ENCODE results near the gene ARRDC1.

The ARRDC1 gene

DNA sequence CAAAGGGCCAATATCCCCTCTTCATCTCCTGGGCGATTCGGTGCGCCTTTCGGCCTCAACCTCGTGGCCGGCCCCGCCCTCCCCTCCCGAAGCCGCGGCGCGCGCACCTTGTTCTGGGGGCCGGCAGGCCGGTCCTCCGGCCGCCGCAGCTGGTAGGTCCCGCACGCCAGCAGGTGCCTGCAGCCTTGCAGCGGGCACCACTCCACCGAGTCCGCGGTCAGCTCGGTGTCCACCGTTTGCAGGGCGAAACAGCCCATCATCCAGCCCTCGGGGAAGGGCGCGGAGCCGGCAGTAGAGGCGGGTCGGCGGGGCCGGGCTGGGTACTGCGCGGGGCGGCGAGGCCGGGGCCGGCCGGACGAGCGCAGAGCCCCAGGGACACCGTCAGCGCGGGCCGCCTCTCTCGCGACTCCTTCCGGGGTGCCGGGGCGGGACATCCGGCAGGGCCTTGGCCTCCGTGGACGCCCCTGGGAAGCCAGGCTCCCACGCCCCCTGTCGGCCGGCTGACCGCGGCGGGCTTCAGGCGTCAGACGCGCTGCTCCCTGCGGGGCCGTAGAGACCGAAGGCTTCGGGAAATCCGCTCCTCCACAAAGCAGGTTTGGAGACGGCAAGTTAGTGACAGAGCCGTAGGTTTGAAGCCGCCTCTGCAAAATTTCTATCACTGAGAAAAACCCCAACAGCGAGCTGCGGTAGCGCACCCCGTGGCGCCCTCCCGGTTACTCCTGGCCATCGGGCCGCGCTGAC, 26.8 kb upstream of the ARRDC1 start, which contains the start of gene DPH7:
DPH7 (minus strand) TSS at position 408 of the 741 bp plus-strand sequence; CDS start at position 260, 148 bp downstream.
- Mint-ChIP-seq H3K27me3 (ENCODE audit: low read depth) (no peaks in the 10 kb centered on the region), H3K4me3 (peak within 1 kb of the TSS; percentile 83 to 91 (median 87)), H3K27ac (peak within 1 kb of the TSS in 2 of 3 experiments; percentile 78 to 84), H3K9me3 (no peaks in the 10 kb centered on the region), H3K36me3 (ENCODE audit: low read depth) (peaks cover 37% of the 10 kb centered on the region), H3K4me1 (peaks cover 18% of the 10 kb centered on the region)
- TF ChIP-seq, protein P1, sequence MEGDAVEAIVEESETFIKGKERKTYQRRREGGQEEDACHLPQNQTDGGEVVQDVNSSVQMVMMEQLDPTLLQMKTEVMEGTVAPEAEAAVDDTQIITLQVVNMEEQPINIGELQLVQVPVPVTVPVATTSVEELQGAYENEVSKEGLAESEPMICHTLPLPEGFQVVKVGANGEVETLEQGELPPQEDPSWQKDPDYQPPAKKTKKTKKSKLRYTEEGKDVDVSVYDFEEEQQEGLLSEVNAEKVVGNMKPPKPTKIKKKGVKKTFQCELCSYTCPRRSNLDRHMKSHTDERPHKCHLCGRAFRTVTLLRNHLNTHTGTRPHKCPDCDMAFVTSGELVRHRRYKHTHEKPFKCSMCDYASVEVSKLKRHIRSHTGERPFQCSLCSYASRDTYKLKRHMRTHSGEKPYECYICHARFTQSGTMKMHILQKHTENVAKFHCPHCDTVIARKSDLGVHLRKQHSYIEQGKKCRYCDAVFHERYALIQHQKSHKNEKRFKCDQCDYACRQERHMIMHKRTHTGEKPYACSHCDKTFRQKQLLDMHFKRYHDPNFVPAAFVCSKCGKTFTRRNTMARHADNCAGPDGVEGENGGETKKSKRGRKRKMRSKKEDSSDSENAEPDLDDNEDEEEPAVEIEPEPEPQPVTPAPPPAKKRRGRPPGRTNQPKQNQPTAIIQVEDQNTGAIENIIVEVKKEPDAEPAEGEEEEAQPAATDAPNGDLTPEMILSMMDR (IDR thresholded peaks at IDR 0.05; ENCODE audit: unreplicated experiment in 3 of 3): peak; percentile 94 to 98 (median 97)

DNA sequence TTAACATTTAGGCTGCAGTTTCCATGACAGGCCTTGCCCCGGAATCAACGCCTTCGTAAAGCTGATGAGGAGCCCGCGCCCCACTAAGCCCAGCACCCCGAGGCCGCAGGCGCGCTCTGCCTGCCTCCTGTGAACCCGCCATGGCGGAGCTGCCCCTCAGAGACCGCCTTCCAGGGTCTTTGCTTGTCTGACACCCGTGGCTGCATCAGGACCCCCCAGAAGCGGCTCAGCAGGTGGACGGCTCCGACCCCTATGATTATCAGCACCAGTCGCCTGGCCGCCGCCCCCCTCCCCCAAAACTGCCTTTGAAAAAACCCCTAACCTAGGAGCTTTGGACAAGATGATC, 26.3 kb upstream of the ARRDC1 start:
- H3K4me3 Mint-ChIP-seq: peak overlapping the region; percentile 83 to 91 (median 87)
- H3K27ac Mint-ChIP-seq: peak overlapping the region in 2 of 3 experiments; percentile 57 to 78

DNA sequence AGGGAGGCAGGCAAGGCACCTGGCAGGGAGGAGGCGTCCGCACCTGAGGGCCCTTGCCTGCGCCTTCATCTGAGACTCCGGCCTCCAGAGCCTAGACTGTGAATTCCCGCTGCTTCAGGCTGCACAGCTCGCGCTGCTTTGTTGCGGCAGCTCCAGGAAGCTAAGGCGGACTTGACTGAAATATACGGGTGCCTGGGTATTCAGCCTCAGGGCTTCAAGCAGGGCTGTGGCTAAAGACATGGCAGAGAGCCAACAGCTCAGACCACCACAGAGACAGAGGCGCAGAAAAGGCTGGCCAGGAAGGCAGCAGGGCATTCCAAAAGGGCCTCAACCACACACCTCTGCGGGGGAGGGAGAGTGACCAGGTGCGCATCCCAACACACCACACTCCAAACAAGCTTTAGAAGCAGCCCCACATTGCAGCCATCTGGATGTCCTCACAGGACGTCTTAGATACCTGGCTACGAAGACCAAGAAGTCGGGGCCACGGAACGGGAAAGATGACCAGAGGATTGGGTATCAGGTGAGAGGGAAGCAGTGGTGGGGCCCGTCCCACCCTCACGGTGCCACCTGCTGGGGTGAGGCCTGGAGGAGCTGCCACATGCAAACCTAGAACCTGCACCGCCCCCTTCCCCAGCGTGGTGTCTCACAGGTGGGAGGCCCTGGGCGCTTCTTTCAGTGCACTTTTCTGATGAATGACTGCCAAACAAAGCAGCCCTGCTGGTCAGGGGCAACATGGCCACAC, 25.1 kb upstream of the ARRDC1 start:
- Mint-ChIP-seq H3K4me3 (peak overlapping the region; percentile 9 to 49 (median 47)), H3K27me3 (ENCODE audit: low read depth) (no peaks in the 10 kb centered on the region), H3K27ac (peak overlapping the region in 1 of 3 experiments; percentile 15), H3K36me3 (ENCODE audit: low read depth) (peaks cover 29% of the 10 kb centered on the region), H3K9me3 (no peaks in the 10 kb centered on the region), H3K4me1 (peaks cover 18% of the 10 kb centered on the region)
- TF ChIP-seq, protein P1 (IDR thresholded peaks at IDR 0.05; ENCODE audit: unreplicated experiment in 3 of 3): no peak

More for the DNA sequence above, 26.3 kb upstream of the ARRDC1 start:
- no peaks in the 10 kb centered on the region for H3K27me3 Mint-ChIP-seq (ENCODE audit: low read depth)
- no peaks in the 10 kb centered on the region for H3K9me3 Mint-ChIP-seq
- TF ChIP-seq, protein P1 (IDR thresholded peaks at IDR 0.05; ENCODE audit: unreplicated experiment in 3 of 3): no peak
- H3K4me1 Mint-ChIP-seq: peaks cover 18% of the 10 kb centered on the region
- peaks cover 34% of the 10 kb centered on the region for H3K36me3 Mint-ChIP-seq (ENCODE audit: low read depth)

DNA sequence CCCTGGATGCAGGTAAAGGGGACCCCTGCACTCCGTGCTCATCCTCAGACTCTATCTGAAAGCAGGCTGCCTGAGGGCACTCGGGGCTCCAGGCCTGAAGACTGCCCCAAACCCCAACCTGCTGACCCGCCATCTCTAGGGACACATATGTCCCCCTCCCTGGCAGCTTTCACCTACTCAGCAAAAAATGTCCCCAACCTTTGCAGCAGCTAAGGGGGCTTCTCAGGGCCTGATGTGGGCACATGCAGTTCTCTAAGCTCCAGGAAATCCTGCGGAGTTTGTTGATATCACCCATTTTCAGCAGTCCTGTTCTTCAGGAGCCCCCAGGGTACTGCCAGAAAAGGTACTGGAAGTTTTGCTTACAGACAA, 24.5 kb upstream of the ARRDC1 start:
- H3K9me3 Mint-ChIP-seq: no peaks in the 10 kb centered on the region
- TF ChIP-seq, protein P1 (IDR thresholded peaks at IDR 0.05; ENCODE audit: unreplicated experiment in 3 of 3): no peak
- no peaks in the 10 kb centered on the region for H3K27me3 Mint-ChIP-seq (ENCODE audit: low read depth)
- H3K27ac Mint-ChIP-seq: no peak overlapping the region
- peaks cover 25% of the 10 kb centered on the region for H3K36me3 Mint-ChIP-seq (ENCODE audit: low read depth)
- H3K4me1 Mint-ChIP-seq: peaks cover 13% of the 10 kb centered on the region
- H3K4me3 Mint-ChIP-seq: peak overlapping the region in 2 of 3 experiments; percentile 9 to 41

DNA sequence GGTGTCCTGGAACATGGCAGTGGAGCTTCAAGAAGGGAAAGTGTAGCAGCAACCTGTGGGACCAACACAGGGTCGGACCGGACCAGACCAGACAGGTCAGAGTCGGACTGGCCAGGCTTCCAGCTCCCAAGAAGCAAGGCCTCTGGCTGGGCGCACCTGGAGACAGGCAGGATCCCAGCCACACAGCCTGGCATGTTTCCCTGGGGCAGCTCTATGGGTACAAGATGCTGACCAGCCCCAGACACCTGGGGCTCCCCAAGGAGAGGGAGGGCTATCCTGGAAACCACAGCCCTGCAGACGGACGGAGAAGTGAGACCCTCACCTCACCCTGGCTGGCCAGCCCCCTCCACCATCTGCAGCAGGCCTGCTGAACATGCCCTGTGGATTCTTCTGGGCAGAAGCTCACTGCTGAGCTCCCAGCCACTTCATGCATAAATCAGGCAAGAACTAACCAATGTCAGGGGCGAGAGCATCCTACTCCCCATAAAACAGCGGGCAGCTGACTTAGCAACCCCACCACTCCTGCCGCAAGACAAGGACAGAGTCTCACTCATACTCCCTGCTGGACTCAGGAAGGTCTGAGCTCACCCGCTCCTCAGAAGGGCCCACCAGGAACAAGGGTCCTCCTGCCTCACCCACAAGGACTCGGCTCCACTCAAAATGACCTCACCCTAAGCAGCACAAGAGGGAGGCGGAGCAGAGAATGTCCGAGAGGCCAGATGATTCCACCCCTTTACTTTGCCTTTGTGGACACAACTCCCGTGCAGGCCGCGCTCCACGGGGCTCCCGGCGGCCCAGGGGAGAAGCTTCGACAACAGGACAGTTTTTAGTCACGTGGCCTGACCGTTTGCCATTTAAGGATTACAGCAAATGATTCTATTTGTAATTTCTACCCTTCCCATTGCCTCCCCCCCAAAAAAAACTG, 23.9 kb upstream of the ARRDC1 start:
- no peaks in the 10 kb centered on the region for H3K27me3 Mint-ChIP-seq (ENCODE audit: low read depth)
- peak overlapping the region; percentile 17 to 65 (median 45) for H3K4me3 Mint-ChIP-seq
- H3K36me3 Mint-ChIP-seq (ENCODE audit: low read depth): peaks cover 29% of the 10 kb centered on the region
- peaks cover 11% of the 10 kb centered on the region for H3K4me1 Mint-ChIP-seq
- H3K27ac Mint-ChIP-seq: no peak overlapping the region
- H3K9me3 Mint-ChIP-seq: no peaks in the 10 kb centered on the region
- TF ChIP-seq, protein P1 (IDR thresholded peaks at IDR 0.05; ENCODE audit: unreplicated experiment in 3 of 3): no peak
